Right atrium auricular region (tissue), 2 donors: ENCODE data around the gene TRIM31. TPM values are rescaled to one million over a fixed set of nuclear protein-coding genes. Genes with fewer than 3 reads are reported as not detected.

Experiments
- DNase-seq: peaks from one replicate; pipeline ENCODE4 v3.0.0-alpha.2; 2019; ENCODE audit warnings: low spot score
- H3K27ac ChIP-seq, 2 donors: fragments of 200-600 bp; sonication (generic); 1 replicate in 1 of 2; 2 replicates in 1 of 2; pipeline ENCODE4 v1.5.1; 2016 to 2019
- H3K27me3 ChIP-seq, 2 donors: fragments of 200-600 bp; sonication (generic); one replicate each; pipeline versions ENCODE4 v1.5.1 to v1.6.0; 2017 to 2019
- H3K36me3 ChIP-seq: fragments of 200-600 bp; sonication (generic); one replicate; pipeline ENCODE4 v1.5.1; 2016
- H3K4me1 ChIP-seq, 2 donors: fragments of 200-600 bp; sonication (generic); one replicate each; pipeline versions ENCODE4 v1.5.1 to v1.6.0; 2017 to 2019
- H3K4me3 ChIP-seq, 2 donors: fragments of 200-600 bp; sonication (generic); 1 replicate in 1 of 2; 2 replicates in 1 of 2; pipeline ENCODE4 v1.5.1; 2017 to 2019; ENCODE audit warnings: mild to moderate bottlenecking in 1 of 2, moderate library complexity in 1 of 2
- H3K9me3 ChIP-seq, 2 donors: fragments of 200-600 bp; sonication (generic); one replicate each; pipeline ENCODE4 v1.5.1; 2019
- total RNA-seq, 2 donors: library from RNA; depleted of rRNA; stranded (reverse); fragments of >200 nt; gene quantifications; one replicate each; pipeline ENCODE4 v1.1.0, GENCODE V29; 2016
- TF ChIP-seq, protein P1 (sequence below), 2 donors: fragments of 200-600 bp; sonication (generic); IDR thresholded peaks; one replicate each; pipeline ENCODE4 v1.5.1; 2019; ENCODE audit warnings: antibody characterized with exemption in 2 of 2

TRIM31 gene
- total RNA-seq, 2 donors from 2014 or later, result not detected

DNA sequence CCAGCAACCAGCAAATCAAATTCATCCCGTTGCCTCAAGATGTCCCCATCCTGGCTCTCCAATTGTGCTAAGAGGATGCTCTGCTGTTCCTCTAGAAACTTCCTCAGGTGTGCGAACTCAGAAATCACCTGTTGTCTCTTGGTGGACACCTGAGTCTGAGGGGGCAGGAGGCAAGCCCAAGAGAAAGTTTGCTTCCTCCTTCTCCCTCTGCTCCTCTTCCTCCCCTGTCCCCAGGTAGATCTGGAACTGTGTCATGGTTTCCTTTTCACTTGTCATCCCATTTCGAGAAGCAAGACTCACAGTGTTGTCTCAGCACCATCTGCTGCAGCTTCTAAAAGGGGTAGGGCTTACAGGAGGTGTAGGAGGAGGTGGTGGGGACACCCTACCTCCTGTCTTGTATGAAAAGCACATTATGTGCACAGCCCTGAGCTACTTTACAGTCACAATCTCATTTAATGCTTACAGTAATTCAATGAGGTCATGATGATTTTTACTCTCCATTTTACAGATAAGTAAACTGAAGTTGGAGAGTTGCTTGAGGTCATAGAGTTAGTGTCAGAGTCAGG lies 45.7 kb upstream of the TRIM31 start:
- TF ChIP-seq, protein P1, sequence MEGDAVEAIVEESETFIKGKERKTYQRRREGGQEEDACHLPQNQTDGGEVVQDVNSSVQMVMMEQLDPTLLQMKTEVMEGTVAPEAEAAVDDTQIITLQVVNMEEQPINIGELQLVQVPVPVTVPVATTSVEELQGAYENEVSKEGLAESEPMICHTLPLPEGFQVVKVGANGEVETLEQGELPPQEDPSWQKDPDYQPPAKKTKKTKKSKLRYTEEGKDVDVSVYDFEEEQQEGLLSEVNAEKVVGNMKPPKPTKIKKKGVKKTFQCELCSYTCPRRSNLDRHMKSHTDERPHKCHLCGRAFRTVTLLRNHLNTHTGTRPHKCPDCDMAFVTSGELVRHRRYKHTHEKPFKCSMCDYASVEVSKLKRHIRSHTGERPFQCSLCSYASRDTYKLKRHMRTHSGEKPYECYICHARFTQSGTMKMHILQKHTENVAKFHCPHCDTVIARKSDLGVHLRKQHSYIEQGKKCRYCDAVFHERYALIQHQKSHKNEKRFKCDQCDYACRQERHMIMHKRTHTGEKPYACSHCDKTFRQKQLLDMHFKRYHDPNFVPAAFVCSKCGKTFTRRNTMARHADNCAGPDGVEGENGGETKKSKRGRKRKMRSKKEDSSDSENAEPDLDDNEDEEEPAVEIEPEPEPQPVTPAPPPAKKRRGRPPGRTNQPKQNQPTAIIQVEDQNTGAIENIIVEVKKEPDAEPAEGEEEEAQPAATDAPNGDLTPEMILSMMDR (IDR thresholded peaks at IDR 0.05), result no peak
- no peaks in the 10 kb centered on the region for H3K27me3 ChIP-seq
- H3K4me1 ChIP-seq, result peaks cover 0 to 10% of the 10 kb centered on the region in 2 donors
- no peak for DNase-seq
- H3K36me3 ChIP-seq, result no peaks in the 10 kb centered on the region
- no peak overlapping the region for H3K27ac ChIP-seq
- no peak overlapping the region for H3K4me3 ChIP-seq
- H3K9me3 ChIP-seq, result no peaks in the 10 kb centered on the region

DNA sequence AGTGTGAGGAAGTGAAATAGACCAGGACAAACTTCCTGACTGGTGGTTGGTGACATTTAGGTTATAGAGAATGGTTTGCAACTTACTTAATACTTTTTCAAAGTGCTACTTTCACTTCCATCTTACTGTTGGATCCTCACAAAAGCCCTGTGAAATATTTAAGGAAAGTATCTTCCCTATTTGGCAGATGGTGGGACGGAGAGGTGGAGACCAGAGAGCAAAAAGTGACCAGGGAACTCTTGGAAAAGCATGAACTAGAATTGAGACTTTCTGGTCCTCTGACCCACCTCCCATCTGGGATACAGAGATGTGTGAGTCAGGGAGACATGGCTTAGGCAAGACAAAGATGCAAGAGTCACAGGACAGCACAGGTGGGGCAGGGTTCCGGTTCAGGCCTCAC lies 45.1 kb upstream of the TRIM31 start:
- no peak overlapping the region for H3K27ac ChIP-seq
- no peaks in the 10 kb centered on the region for H3K27me3 ChIP-seq
- no peak for DNase-seq
- H3K4me3 ChIP-seq, result no peak overlapping the region
- TF ChIP-seq, protein P1 (IDR thresholded peaks at IDR 0.05), result no peak
- H3K9me3 ChIP-seq, result no peaks in the 10 kb centered on the region
- no peaks in the 10 kb centered on the region for H3K36me3 ChIP-seq
- peaks cover 0 to 10% of the 10 kb centered on the region in 2 donors for H3K4me1 ChIP-seq

DNA sequence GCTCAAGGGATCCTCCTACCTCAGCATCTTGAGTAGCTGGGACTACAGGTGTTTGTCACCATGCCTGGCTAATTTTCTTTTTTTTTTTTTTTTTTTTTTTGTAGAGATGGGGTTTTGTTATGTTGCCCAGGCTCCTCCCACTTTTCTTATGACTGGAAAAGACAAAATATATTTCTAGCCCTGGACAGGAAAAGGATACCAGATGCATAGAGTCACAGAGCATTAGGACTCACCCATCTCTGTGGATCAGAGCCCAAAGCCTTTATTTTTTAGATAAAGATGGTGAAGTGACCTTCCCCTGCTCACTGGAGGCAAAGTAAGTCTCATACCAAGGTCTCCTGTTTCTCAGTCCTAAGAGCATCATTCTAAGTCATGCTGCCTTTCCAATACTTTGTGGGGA lies 44.7 kb upstream of the TRIM31 start:
- Histone ChIP-seq H3K36me3 (no peaks in the 10 kb centered on the region), H3K4me1 (peaks cover 0 to 10% of the 10 kb centered on the region in 2 donors), H3K4me3 (no peak overlapping the region), H3K27me3 (no peaks in the 10 kb centered on the region), H3K9me3 (no peaks in the 10 kb centered on the region), H3K27ac (no peak overlapping the region)
- no peak for DNase-seq
- TF ChIP-seq, protein P1 (IDR thresholded peaks at IDR 0.05), result no peak

DNA sequence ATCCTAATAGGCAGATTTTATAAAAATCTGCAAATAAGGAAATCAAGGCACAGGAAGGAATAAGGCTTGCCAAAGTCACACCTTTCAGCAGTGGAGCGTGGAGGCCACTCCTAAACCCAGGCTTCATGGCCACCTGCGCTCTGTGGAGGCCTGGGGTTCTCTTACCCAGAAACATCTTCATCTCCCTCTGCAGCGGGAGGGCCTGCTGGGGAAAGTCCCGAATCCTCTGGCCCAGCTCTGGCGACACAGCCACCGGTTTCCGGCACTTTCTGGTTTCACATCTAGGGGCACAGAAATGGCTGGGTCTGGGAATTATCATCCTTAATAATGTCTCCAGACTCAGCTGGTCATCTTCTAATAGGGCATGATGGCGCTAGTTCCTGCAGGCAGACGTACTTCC lies 43.9 kb upstream of the TRIM31 start:
- Histone ChIP-seq H3K27ac (no peak overlapping the region), H3K27me3 (no peaks in the 10 kb centered on the region), H3K4me1 (peaks cover 0 to 10% of the 10 kb centered on the region in 2 donors), H3K4me3 (no peak overlapping the region), H3K36me3 (no peaks in the 10 kb centered on the region), H3K9me3 (no peaks in the 10 kb centered on the region)
- no peak for DNase-seq
- TF ChIP-seq, protein P1 (IDR thresholded peaks at IDR 0.05), result no peak

DNA sequence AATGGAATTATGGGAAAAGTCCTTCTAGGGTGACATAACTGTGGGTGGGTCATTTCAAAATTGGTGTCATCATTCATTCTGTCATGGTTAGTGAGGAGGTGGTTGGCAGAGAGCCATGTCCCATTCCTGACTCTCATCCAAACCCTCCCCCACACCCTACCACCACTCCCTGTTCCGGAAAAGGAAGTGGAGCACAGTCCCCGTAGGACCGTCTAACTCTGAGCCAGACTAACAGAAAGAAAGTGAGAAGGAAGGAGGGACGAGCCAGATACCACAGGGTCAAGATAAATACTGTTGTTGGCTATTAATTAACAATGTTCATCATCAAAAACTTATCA lies 43.3 kb upstream of the TRIM31 start:
- H3K4me1 ChIP-seq, result peaks cover 0 to 10% of the 10 kb centered on the region in 2 donors
- no peaks in the 10 kb centered on the region for H3K36me3 ChIP-seq
- H3K27ac ChIP-seq, result no peak overlapping the region
- H3K27me3 ChIP-seq, result no peaks in the 10 kb centered on the region
- peak; percentile 69 for DNase-seq
- no peaks in the 10 kb centered on the region for H3K9me3 ChIP-seq
- TF ChIP-seq, protein P1 (IDR thresholded peaks at IDR 0.05), result no peak
- H3K4me3 ChIP-seq, result no peak overlapping the region
